PC-9 (cell line): ENCODE results near the gene TOR1B. TPM values are rescaled to one million over a fixed set of nuclear protein-coding genes. Genes with fewer than 3 reads are reported as not detected.

Experiments used
- BruUV-seq: library from RNA; stranded (reverse); fragments of 400-500 nt; replicated peaks from 2 replicates; lab custom pipeline; 2021; lab: Mats Ljungman, UMichigan
- CTCF ChIA-PET: fragments of 300-600 bp; sonication (Branson Sonifier 250); formaldehyde crosslinking; loops from one replicate; lab custom pipeline; 2022; ENCODE audit warnings: antibody characterized with exemption; lab: Charles Lee
- POLR2A ChIA-PET: fragments of 300-600 bp; sonication (Branson Sonifier 250); formaldehyde crosslinking; loops from one replicate; lab custom pipeline; 2022; ENCODE audit warnings: antibody characterized with exemption; ENCODE audit not compliant: unreplicated experiment; lab: Charles Lee
- DNase-seq, 2 experiments: peaks; one replicate each; pipeline versions ENCODE4 v3.0.0 to v3.0.0-alpha.2; 2015 to 2022; ENCODE audit warnings: mixed read lengths in 1 of 2
- H2AFZ ChIP-seq: fragments of 200-600 bp; sonication (generic); 2 replicates; pipeline ENCODE4 v1.8.1; 2017; ENCODE audit warnings: antibody characterized with exemption
- H3F3A ChIP-seq: fragments of 200-600 bp; sonication (generic); 2 replicates; pipeline ENCODE4 v1.8.1; 2017; ENCODE audit warnings: antibody characterized with exemption, mild to moderate bottlenecking, low read depth; ENCODE audit not compliant: insufficient read depth
- H3K27ac ChIP-seq: fragments of 200-600 bp; sonication (generic); 2 replicates; pipeline ENCODE4 v1.6.1; 2016; ENCODE audit warnings: mixed run types
- H3K27me3 ChIP-seq: fragments of 200-600 bp; sonication (generic); 2 replicates; pipeline ENCODE4 v1.6.1; 2016; ENCODE audit warnings: low read depth, mixed run types; ENCODE audit not compliant: insufficient read depth
- H3K36me3 ChIP-seq: fragments of 200-600 bp; sonication (generic); 2 replicates; pipeline ENCODE4 v1.6.1; 2016; ENCODE audit warnings: low read depth, mixed run types
- H3K4me1 ChIP-seq: fragments of 200-600 bp; sonication (generic); replicated peaks from 2 replicates; pipeline ENCODE4 v1.6.1; 2016; ENCODE audit warnings: mixed run types; ENCODE audit not compliant: insufficient read depth
- H3K4me2 ChIP-seq: fragments of 200-600 bp; sonication (generic); 2 replicates; pipeline ENCODE4 v1.6.1; 2017; ENCODE audit warnings: mixed run types
- H3K4me3 ChIP-seq: fragments of 200-600 bp; sonication (generic); 2 replicates; pipeline ENCODE4 v1.6.1; 2016; ENCODE audit warnings: mixed run types
- H3K79me2 ChIP-seq: fragments of 200-600 bp; sonication (generic); 2 replicates; pipeline ENCODE4 v1.6.1; 2017; ENCODE audit warnings: low read depth, mixed run types
- H3K9me2 ChIP-seq: fragments of 200-600 bp; sonication (generic); 2 replicates; pipeline ENCODE4 v1.8.1; 2017; ENCODE audit warnings: mild to moderate bottlenecking; ENCODE audit not compliant: insufficient read depth
- H3K9me3 ChIP-seq: fragments of 200-600 bp; sonication (generic); 2 replicates; pipeline ENCODE4 v1.8.1; 2016; ENCODE audit warnings: low read depth; ENCODE audit not compliant: insufficient read depth
- H4K20me1 ChIP-seq: fragments of 200-600 bp; sonication (generic); 2 replicates; pipeline ENCODE4 v1.8.1; 2017; ENCODE audit not compliant: insufficient read depth
- EZH2 ChIP-seq: fragments of 200-600 bp; sonication (generic); IDR thresholded peaks from 2 replicates; pipeline ENCODE4 v1.8.0; 2017; ENCODE audit warnings: antibody characterized with exemption, low read depth
- intact Hi-C: fragments of 100-400 bp; cut with micrococcal nuclease; formaldehyde crosslinking; loops from one replicate; pipeline ENCODE4 v1.10.0; 2022; ENCODE audit not compliant: unreplicated experiment
- total RNA-seq: library from RNA; stranded (reverse); gene quantifications from 2 replicates; pipeline ENCODE4 v1.2.3, GENCODE V29; 2021
- TF ChIP-seq, protein P1 (sequence below): fragments of 200-600 bp; sonication (generic); conservative IDR thresholded peaks from 2 replicates; pipeline ENCODE4 v1.6.1; 2017; ENCODE audit warnings: mixed run types, antibody characterized with exemption, mild to moderate bottlenecking, moderate library complexity

The TOR1B gene
- total RNA-seq, 1 experiment from 2014 or later: 26.5 TPM

DNA sequence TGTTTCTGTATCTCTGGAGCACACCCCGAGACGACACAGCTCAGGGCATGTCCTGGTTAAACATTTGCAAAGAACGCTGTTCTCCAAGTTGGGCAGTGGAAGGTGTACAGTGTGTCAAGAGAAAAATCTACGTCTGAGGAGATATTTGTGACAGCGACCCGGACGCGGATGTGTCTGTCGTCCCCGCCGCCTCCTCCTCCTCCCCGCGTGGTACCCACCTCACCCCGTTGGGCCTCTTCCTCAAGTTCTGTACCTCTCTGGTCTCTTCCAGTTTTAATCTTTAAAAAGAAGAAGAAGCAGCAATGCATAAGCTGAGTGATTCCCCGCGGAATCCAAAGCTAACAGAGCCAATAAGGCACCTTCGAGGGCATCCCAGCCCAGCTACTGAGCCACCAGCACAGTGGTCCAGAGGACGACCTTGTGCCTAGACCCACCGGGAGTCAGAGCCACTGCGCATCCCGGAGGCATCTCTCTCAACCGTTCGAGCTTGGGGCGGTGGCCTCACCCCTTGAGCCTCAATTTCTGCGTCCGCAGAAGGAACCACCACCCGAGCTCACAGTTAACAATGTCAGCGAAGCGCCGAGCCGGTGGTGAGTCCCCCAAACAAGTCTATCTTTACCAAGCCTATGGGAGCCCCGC, 31.6 kb downstream of the TOR1B start:
- peak overlapping the region; percentile 81 for H3K4me2 ChIP-seq
- no peak overlapping the region for H3K27ac ChIP-seq
- peaks cover 32% of the 10 kb centered on the region for H3K79me2 ChIP-seq
- POLR2A ChIA-PET: interaction anchor here (0.6 kb wide), 2 partner anchors 17 to 231 kb away, joined by 5 to 11 read pairs; no protein-coding TSS in a partner anchor
- H3K9me3 ChIP-seq: no peaks in the 10 kb centered on the region
- CTCF ChIA-PET: interaction anchor here (0.6 kb wide), 1 partner anchor 48 kb away, joined by 3 read pairs; no protein-coding TSS in a partner anchor
- no peaks in the 10 kb centered on the region for H4K20me1 ChIP-seq
- TF ChIP-seq EZH2: no peak
- no peaks in the 10 kb centered on the region for H3K27me3 ChIP-seq
- H3K36me3 ChIP-seq: peaks cover 13% of the 10 kb centered on the region
- TSS peak; percentile 67 for BruUV-seq
- peak overlapping the region; percentile 86 for H2AFZ ChIP-seq
- peak overlapping the region; percentile 78 for H3K4me3 ChIP-seq
- H3K4me1 ChIP-seq: peaks cover 15% of the 10 kb centered on the region
- H3K9me2 ChIP-seq: no peaks in the 10 kb centered on the region
- intact Hi-C loops: loop anchor here (1.0 to 5.0 kb wide), 3 partner anchors 10 to 263 kb away; partner anchors contain the start of gene TOR1A
- H3F3A ChIP-seq: no peaks in the 10 kb centered on the region; the same call in 1 of the 2 replicates
- peak; percentile 7 to 38 for DNase-seq

DNA sequence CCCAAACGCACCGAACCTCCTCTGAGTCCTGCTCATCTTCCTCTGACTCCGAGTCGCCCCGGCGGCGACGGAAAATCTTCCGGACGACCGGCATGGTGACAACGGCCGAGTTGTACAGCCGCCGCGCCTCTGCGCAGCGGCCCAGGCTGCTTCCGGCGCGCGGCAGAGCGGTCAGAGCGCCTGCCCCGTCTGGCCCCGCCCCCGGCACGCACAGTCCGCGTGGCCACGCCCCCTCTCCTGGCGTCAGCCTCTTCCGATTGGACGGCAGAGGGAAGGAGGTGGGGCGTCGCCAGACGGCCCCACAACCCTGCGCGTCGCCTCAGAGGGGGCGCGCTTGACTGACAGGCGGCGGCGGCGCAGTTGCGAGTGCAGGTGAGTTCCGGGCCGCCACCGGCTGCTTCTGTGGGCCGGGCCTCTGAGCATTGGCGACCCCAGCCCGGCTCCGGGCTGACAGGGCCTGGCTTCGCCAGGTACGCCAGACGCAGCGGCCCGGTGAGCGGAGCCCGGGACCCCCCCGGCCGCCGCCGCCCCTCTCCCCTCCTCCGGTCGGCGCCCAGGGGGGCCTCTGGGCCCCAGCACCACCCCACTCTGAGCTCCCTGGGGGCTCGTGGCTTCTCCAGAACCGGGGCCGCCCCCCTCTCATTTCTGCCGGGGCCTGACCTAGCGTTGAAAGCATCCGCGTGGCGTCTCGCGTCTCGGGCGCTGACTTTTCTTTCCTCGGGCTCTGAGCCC, 32.3 kb downstream of the TOR1B start, which contains the start of the genes C9orf78 and USP20:
Gene C9orf78, minus strand, starts transcription at position 148 of the 732 bp plus-strand sequence. Its CDS starts 54 bp downstream, at position 94.
Gene USP20, plus strand, starts transcription at position 331 of the 732 bp plus-strand sequence. CDS start 17,098 bp downstream, outside the sequence.
- H2AFZ ChIP-seq: peak within 1 kb of the TSS; percentile 90
- H3K4me1 ChIP-seq: peaks cover 15% of the 10 kb centered on the region
- no peak within 1 kb of the TSS for H3K27ac ChIP-seq
- no peaks in the 10 kb centered on the region for H3K27me3 ChIP-seq
- peak; percentile 84 to 98 for DNase-seq
- ChIA-PET POLR2A (no interaction called here), CTCF (no interaction called here)
- no peaks in the 10 kb centered on the region for H3K9me3 ChIP-seq
- peaks cover 13% of the 10 kb centered on the region for H3K36me3 ChIP-seq
- no peaks in the 10 kb centered on the region for H4K20me1 ChIP-seq
- BruUV-seq: no TSS peak
- no peak for TF ChIP-seq EZH2
- TF ChIP-seq, protein P1, sequence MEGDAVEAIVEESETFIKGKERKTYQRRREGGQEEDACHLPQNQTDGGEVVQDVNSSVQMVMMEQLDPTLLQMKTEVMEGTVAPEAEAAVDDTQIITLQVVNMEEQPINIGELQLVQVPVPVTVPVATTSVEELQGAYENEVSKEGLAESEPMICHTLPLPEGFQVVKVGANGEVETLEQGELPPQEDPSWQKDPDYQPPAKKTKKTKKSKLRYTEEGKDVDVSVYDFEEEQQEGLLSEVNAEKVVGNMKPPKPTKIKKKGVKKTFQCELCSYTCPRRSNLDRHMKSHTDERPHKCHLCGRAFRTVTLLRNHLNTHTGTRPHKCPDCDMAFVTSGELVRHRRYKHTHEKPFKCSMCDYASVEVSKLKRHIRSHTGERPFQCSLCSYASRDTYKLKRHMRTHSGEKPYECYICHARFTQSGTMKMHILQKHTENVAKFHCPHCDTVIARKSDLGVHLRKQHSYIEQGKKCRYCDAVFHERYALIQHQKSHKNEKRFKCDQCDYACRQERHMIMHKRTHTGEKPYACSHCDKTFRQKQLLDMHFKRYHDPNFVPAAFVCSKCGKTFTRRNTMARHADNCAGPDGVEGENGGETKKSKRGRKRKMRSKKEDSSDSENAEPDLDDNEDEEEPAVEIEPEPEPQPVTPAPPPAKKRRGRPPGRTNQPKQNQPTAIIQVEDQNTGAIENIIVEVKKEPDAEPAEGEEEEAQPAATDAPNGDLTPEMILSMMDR: no peak
- peaks cover 32% of the 10 kb centered on the region for H3K79me2 ChIP-seq
- H3K9me2 ChIP-seq: no peaks in the 10 kb centered on the region
- H3K4me3 ChIP-seq: peak within 1 kb of the TSS; percentile 78
- peak within 1 kb of the TSS; percentile 98 for H3K4me2 ChIP-seq
- H3F3A ChIP-seq: no peaks in the 10 kb centered on the region; the same call in 1 of the 2 replicates
- intact Hi-C loops: loop anchor here (1.0 to 5.0 kb wide), 3 partner anchors 11 to 262 kb away; partner anchors contain the start of gene TOR1A

DNA sequence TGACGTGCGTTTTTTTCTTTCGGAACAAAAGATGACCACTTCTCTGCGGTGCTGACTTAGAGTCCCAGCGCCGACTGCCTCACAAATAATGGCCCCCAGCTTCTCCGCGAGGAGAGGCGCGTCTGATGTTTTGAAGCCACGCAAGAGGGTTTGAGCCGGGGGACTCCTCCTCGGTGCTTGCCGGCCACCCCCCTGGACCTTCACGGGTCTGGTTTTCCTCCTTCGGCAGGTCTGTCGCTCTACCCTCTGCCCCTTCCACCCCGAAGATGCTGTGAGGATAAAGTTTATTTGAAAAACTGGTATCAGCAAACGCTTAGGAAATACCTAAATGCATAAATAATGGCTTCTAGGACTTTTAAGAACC, 32.9 kb downstream of the TOR1B start:
- H3K27ac ChIP-seq: no peak overlapping the region
- no peak for DNase-seq
- intact Hi-C loops: loop anchor here (1.0 to 5.0 kb wide), 3 partner anchors 12 to 261 kb away; partner anchors contain the start of gene TOR1A
- H3K4me1 ChIP-seq: peaks cover 15% of the 10 kb centered on the region
- H3K9me2 ChIP-seq: no peaks in the 10 kb centered on the region
- H4K20me1 ChIP-seq: no peaks in the 10 kb centered on the region
- TSS peak; percentile 61 for BruUV-seq
- TF ChIP-seq EZH2: no peak
- TF ChIP-seq, protein P1: no peak
- ChIA-PET CTCF (no interaction called here), POLR2A (no interaction called here)
- peak overlapping the region; percentile 98 for H3K4me2 ChIP-seq
- peak overlapping the region; percentile 90 for H2AFZ ChIP-seq
- no peaks in the 10 kb centered on the region for H3K9me3 ChIP-seq
- peaks cover 32% of the 10 kb centered on the region for H3K79me2 ChIP-seq
- H3K4me3 ChIP-seq: peak overlapping the region; percentile 78
- H3K36me3 ChIP-seq: peaks cover 13% of the 10 kb centered on the region
- no peaks in the 10 kb centered on the region; the same call in 1 of the 2 replicates for H3F3A ChIP-seq
- no peaks in the 10 kb centered on the region for H3K27me3 ChIP-seq
